Measurements from ENCODE around the gene VPS29. TPM values are rescaled to one million over a fixed set of nuclear protein-coding genes. Genes with fewer than 3 reads are reported as not detected.

Gene VPS29
- total and polyA plus RNA-seq, 2 of the 8 experiments (the other 6 are each of a cell fraction or from before 2014, with no cell fraction given): 59.0 to 74.6 TPM

- peak overlapping the region; percentile 97; the same call in 1 of the 2 replicates for H2BK5ac ChIP-seq (ENCODE audit: low read depth, low read length)
- H3K56ac ChIP-seq (replicated peaks; ENCODE audit: insufficient read length, low read depth, low read length): no peak overlapping the region
- WGBS, 2 experiments (ENCODE audit: extremely low coverage in 1 of 2, insufficient coverage in 1 of 2, insufficient read length in 1 of 2, insufficient replicate concordance in 2 of 2, low coverage in 1 of 2, low lambda C conversion rate in 2 of 2, missing lambda C conversion rate in 1 of 2): 1% methylated on average over 15 of the region's 15 CpGs; no CpG with 5 or more reads in 1 of the 2 experiments
- no peak overlapping the region for H2BK20ac ChIP-seq (ENCODE audit: low read length)
- FAIRE-seq (no peak), DNase-seq (ENCODE audit: low read depth in 1 of 2, low spot score in 2 of 2) (no peak)
- H3K4me2 ChIP-seq (ENCODE audit: insufficient read depth in 1 of 2, low read depth in 2 of 2, low read length in 2 of 2): peak overlapping the region; percentile 82 to 94
- H3K14ac ChIP-seq (ENCODE audit: insufficient read length): no peak overlapping the region
- H2BK12ac ChIP-seq (ENCODE audit: low read depth, low read length): no peak overlapping the region
- no peak overlapping the region; the same call in 1 of the 2 replicates for H3K18ac ChIP-seq (ENCODE audit: extremely low read depth, low read length)
- peaks cover 0 to 29% of the 10 kb centered on the region in 2 experiments; a peak in 3 of 4 replicates for H3K79me2 ChIP-seq (ENCODE audit: control insufficient read depth in 1 of 2, insufficient read depth in 2 of 2, low read length in 2 of 2)
- H3K4me3 ChIP-seq (ENCODE audit: extremely low read depth in 1 of 4, insufficient read depth in 2 of 4, low read depth in 3 of 4, low read length in 4 of 4): peak overlapping the region; percentile 85 to 96 (median 90)
- H3K36me3 ChIP-seq (ENCODE audit: control insufficient read depth in 2 of 4, insufficient read depth in 4 of 4, low read length in 3 of 4): peaks cover 5 to 13% (median 10%) of the 10 kb centered on the region in 4 experiments
- H3K23me2 ChIP-seq (ENCODE audit: low read depth, low read length): peaks cover 4% of the 10 kb centered on the region
- H3K27ac ChIP-seq (ENCODE audit: low read depth, low read length): peak overlapping the region; percentile 60; the same call in 1 of the 2 replicates
- peaks cover 2% of the 10 kb centered on the region in 2 experiments for H4K20me1 ChIP-seq (replicated peaks in 1 of 2; ENCODE audit: control insufficient read depth in 1 of 2, insufficient read depth in 2 of 2, low read length in 2 of 2)
- H2AK5ac ChIP-seq (ENCODE audit: low read depth, low read length): no peak overlapping the region
- ChIA-PET CTCF (ENCODE audit: partially characterized antibody) (interaction anchor here (0.8 to 8.1 kb wide), 8 partner anchors 10 to 420 kb away, joined by 3 to 67 read pairs (median 6); partner anchors contain the start of gene ARPC3), POLR2A (ENCODE audit: partially characterized antibody) (interaction anchor here (0.7 to 4.2 kb wide), 36 partner anchors 9 to 367 kb away, joined by 3 to 57 read pairs (median 5); partner anchors contain the start of genes ARPC3, ATP2A2, RAD9B and TCTN1)
- H4K5ac ChIP-seq (ENCODE audit: insufficient read length, low read depth, low read length): peak overlapping the region; percentile 10
- H3K9ac ChIP-seq (replicated peaks in 1 of 4; ENCODE audit: extremely low read depth in 1 of 4, low read depth in 3 of 4, low read length in 3 of 4): peak overlapping the region; percentile 80 to 95 (median 86)
- 0 out of 2 replicates have a peak overlapping the region, but pooled peaks have one; percentile 3 for H2AFZ ChIP-seq (ENCODE audit: low read length)
- H4K8ac ChIP-seq (ENCODE audit: extremely low read depth, insufficient read depth, low read length): peak overlapping the region; percentile 87; the same call in 1 of the 2 replicates
- H3K4ac ChIP-seq (replicated peaks; ENCODE audit: insufficient read length, low read depth, low read length): no peak overlapping the region
- no peaks in the 10 kb centered on the region for H3K9me3 ChIP-seq (ENCODE audit: insufficient read depth in 2 of 2, low read depth in 1 of 2, low read length in 1 of 2)
- H3K4me1 ChIP-seq (replicated peaks in 1 of 4; ENCODE audit: control insufficient read depth in 3 of 4, insufficient read depth in 4 of 4, low read length in 3 of 4): peaks cover 0 to 7% (median 1%) of the 10 kb centered on the region in 4 experiments; a peak in 3 of 7 replicates
- no peaks in the 10 kb centered on the region for H3K27me3 ChIP-seq (replicated peaks in 1 of 4; ENCODE audit: control insufficient read depth in 3 of 4, extremely low read depth in 1 of 4, insufficient read depth in 3 of 4, low read length in 3 of 4)
- H2BK15ac ChIP-seq (ENCODE audit: low read length): no peak overlapping the region
- TF ChIP-seq PHF8 (conservative IDR thresholded peaks at IDR 0.05; ENCODE audit: low read depth, low read length) (peak; percentile 81), KDM4A (IDR thresholded peaks at IDR 0.05; ENCODE audit: low read depth, low read length, severe bottlenecking) (peak; percentile 0), SIN3A (conservative IDR thresholded peaks at IDR 0.05 in 1 of 2, IDR thresholded peaks at IDR 0.05 in 1 of 2; ENCODE audit: low read depth in 1 of 2, low read length in 2 of 2) (0 out of 4 replicates have a peak, but pooled peaks of 1 of the 2 experiments have one; percentile 21), HDAC2 (IDR thresholded peaks at IDR 0.05; ENCODE audit: borderline replicate concordance in 1 of 2, low read depth in 2 of 2, low read length in 2 of 2) (peak in 1 of 2 experiments; percentile 34; a peak in 1 of 4 replicates), TAF7 (optimal IDR thresholded peaks at IDR 0.05; ENCODE audit: borderline replicate concordance, low read depth, low read length) (peak; percentile 84), JUND (IDR thresholded peaks at IDR 0.05; ENCODE audit: low read length) (no peak), CREB1 (IDR thresholded peaks at IDR 0.05) (no peak), POLR2A (IDR thresholded peaks at IDR 0.05; ENCODE audit: control extremely low read depth in 1 of 2, low read depth in 2 of 2, low read length in 2 of 2) (0 out of 3 replicates have a peak, but pooled peaks of 1 of the 2 experiments have one; percentile 66), YY1 (IDR thresholded peaks at IDR 0.05; ENCODE audit: low read depth, low read length) (0 out of 2 replicates have a peak, but pooled peaks have one; percentile 64)
- TF ChIP-seq, protein P1, sequence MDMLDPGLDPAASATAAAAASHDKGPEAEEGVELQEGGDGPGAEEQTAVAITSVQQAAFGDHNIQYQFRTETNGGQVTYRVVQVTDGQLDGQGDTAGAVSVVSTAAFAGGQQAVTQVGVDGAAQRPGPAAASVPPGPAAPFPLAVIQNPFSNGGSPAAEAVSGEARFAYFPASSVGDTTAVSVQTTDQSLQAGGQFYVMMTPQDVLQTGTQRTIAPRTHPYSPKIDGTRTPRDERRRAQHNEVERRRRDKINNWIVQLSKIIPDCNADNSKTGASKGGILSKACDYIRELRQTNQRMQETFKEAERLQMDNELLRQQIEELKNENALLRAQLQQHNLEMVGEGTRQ (IDR thresholded peaks at IDR 0.05; ENCODE audit: low read length): no peak
- no peak overlapping the region for H2BK120ac ChIP-seq (replicated peaks; ENCODE audit: low read depth, low read length)
- H4K91ac ChIP-seq (replicated peaks; ENCODE audit: insufficient read length, low read length): no peak overlapping the region
- H3K79me1 ChIP-seq (ENCODE audit: low read depth, low read length): peaks cover 4% of the 10 kb centered on the region; the same call in 1 of the 2 replicates
- no peak overlapping the region for H3K23ac ChIP-seq (ENCODE audit: insufficient read length)
Observed at GRCh38 chr12:110467847-110468213, 34.1 kb downstream of the VPS29 start.
